HFF-Myc (cell line): ENCODE measurements around the gene C16orf86.
"Not testable (repeated sequence)": the region's sequence is repeated elsewhere in the genome, so short reads cannot be mapped to it uniquely, and the experiment has no call there.

Experiments
- DNase-seq: peaks from one replicate; pipeline ENCODE4 v3.0.0-alpha.2; 2011; ENCODE audit warnings: low read depth; ENCODE audit errors: extremely low read depth
- H3K4me3 ChIP-seq: replicated peaks from 2 replicates; pipeline ENCODE4 v1.5.1; 2011; ENCODE audit warnings: low read depth, mild to moderate bottlenecking, control low read depth, low read length
- TF ChIP-seq, protein P1 (sequence below): IDR thresholded peaks from 2 replicates; pipeline ENCODE4 v1.5.1; 2012; ENCODE audit warnings: mild to moderate bottlenecking, low read depth, low read length, control low read depth; ENCODE audit errors: missing control alignments

Gene C16orf86

DNA sequence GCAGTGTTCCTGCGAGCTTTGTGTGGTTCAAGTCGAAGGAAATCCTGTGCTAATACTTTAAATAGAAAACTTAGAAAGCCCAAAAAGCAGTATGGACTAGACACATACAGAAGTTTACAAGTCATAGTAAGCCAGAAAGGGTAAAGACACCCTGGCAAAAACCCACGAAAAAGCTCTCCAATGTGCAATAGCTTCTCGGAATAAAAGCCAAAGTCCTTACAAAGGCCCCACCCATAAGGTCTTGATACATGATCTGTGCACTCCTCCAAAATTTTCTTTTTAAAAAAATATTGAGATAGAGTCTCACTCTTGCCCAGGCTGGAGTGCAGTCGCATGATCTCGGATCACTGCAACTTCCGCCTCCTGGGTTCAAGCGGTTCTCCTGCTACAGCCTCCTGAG, 10.3 kb downstream of the C16orf86 start:
- no peak overlapping the region for H3K4me3 ChIP-seq
- no peak for DNase-seq
- TF ChIP-seq, protein P1, sequence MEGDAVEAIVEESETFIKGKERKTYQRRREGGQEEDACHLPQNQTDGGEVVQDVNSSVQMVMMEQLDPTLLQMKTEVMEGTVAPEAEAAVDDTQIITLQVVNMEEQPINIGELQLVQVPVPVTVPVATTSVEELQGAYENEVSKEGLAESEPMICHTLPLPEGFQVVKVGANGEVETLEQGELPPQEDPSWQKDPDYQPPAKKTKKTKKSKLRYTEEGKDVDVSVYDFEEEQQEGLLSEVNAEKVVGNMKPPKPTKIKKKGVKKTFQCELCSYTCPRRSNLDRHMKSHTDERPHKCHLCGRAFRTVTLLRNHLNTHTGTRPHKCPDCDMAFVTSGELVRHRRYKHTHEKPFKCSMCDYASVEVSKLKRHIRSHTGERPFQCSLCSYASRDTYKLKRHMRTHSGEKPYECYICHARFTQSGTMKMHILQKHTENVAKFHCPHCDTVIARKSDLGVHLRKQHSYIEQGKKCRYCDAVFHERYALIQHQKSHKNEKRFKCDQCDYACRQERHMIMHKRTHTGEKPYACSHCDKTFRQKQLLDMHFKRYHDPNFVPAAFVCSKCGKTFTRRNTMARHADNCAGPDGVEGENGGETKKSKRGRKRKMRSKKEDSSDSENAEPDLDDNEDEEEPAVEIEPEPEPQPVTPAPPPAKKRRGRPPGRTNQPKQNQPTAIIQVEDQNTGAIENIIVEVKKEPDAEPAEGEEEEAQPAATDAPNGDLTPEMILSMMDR: no peak

GRCh38 chr16:67677712-67678111, 11.1 kb downstream of the C16orf86 start:
- TF ChIP-seq, protein P1: no peak
- H3K4me3 ChIP-seq: no peak overlapping the region
- no peak for DNase-seq

- TF ChIP-seq, protein P1: no peak
- H3K4me3 ChIP-seq: no peak overlapping the region
- no peak for DNase-seq
Measured at GRCh38 chr16:67678354-67679023, 11.9 kb downstream of the C16orf86 start.

- TF ChIP-seq, protein P1: no peak
- no peak overlapping the region for H3K4me3 ChIP-seq
- no peak for DNase-seq
Measured at GRCh38 chr16:67679935-67680897, 13.6 kb downstream of the C16orf86 start.

DNA sequence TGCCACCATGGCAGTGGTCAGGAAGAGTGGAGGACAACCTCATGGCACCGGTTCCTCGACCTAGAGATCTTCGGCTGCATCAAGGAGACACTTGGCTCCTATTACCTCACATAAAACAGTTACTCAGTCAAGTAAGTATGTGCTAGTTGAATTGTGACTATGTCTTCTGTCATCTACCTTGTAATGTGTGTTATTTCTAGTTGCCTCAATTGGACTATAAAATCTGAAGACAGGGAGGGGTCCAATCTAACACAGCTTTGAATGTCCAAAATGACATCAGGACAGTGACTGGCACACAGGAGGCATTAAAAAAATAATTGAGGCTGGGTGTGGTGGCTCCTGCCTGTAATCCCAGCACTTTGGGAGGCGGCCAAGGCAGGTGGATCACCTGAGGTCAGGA, 17.2 kb downstream of the C16orf86 start:
- DNase-seq: no peak
- H3K4me3 ChIP-seq: no peak overlapping the region
- TF ChIP-seq, protein P1: no peak

DNA sequence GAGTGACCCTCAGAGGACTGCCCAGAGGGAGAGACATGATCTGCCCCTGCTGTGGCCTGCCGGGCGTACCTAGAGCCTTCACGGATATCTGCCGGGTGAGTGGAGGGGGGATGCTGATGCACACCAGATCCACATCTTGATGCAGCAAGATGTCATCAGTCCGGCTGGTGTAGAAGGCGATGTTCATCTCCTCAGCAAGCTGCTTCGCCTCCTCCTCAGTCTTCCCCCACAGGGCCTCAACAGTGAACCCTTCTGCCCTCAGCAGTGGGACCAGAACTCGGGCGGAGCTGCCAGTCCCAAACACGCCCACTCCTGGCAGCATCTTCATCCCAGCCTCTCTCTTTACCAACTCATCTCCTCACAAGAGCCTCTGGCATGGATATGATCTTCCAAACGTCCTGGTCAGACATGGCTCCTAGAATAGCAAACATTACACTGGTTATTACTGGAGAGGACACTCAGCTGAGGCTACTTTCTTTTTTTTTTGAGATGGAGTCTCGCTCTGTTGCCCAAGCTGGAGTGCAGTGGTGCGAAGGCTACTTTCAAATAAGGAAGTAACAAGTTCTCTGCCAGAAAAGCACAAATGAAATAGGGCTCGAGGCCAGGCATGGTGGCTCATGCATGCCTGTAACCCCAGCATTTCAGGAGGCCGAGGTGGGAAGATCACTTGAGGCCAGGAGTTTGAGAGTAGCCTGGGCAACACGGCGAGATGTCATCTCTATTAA, 18.9 kb downstream of the C16orf86 start:
- TF ChIP-seq, protein P1: no peak
- DNase-seq: no peak
- H3K4me3 ChIP-seq: no peak overlapping the region

DNA sequence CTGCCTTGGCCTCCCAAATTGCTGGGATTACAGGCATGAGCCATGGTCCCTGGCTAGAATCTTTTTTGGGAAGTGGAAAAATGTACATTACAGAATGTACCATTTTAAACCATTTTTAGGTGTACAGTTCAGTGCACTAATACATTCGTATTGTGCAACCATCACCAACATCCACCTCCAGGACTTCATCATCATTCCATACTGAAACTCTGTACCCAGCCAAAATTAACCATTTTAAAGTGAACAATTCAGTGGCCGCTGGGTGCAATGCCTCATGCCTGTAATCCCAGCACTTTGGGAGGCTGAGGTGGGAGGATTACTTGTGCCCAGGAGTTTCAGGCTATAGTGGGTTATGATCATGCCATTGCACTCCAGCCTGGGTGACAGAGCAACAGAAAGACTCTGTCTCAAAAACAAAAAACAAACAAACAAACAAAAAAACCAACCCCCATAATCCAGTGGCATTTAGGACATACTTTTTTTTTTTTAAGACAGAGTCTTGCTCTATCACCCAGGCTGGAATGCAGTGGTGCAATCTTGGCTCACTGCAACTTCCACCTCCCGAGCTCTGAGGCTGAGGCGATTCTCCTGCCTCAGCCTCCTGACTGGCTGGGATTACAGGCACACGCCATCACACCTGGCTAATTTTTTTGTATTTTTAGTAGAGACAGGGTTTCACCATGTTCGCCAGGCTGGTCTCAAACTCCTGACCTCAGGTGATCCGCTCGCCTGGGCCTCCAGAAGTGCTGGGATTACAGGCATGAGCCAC, 27.1 kb downstream of the C16orf86 start:
- DNase-seq, H3K4me3 ChIP-seq: not testable (repeated sequence)
